OCI-LY7 (cell line): Measurements from ENCODE around the gene C5orf15. TPM values are rescaled to one million over a fixed set of nuclear protein-coding genes. Genes with fewer than 3 reads are reported as not detected.

Experiments used
- BruUV-seq: library from RNA; stranded (reverse); fragments of 400-500 nt; replicated peaks from 2 replicates; lab custom pipeline; 2021; lab: Mats Ljungman, UMichigan
- CTCF ChIA-PET: fragments of 300-600 bp; sonication (Branson Sonifier 250); formaldehyde crosslinking; loops from one replicate; lab custom pipeline; 2022; ENCODE audit warnings: antibody characterized with exemption; ENCODE audit not compliant: unreplicated experiment; lab: Charles Lee
- POLR2A ChIA-PET: fragments of 300-600 bp; sonication (Branson Sonifier 250); formaldehyde crosslinking; loops from one replicate; lab custom pipeline; 2022; ENCODE audit warnings: antibody characterized with exemption; lab: Charles Lee
- DNase-seq: peaks from one replicate; pipeline ENCODE4 v3.0.0-alpha.2; 2015; ENCODE audit warnings: low spot score
- H2AFZ ChIP-seq: fragments of 200-600 bp; sonication (generic), shearing (Covaris generic); 2 replicates; pipeline ENCODE4 v1.6.1; 2014; ENCODE audit warnings: mild to moderate bottlenecking, antibody characterized with exemption, low read length, moderate library complexity
- H3K27ac ChIP-seq: fragments of 200-600 bp; sonication (generic); 2 replicates; pipeline ENCODE4 v1.5.1; 2014; ENCODE audit warnings: mixed run types, low read depth, mild to moderate bottlenecking, moderate library complexity, low read length, inconsistent platforms; ENCODE audit not compliant: poor library complexity, severe bottlenecking
- H3K36me3 ChIP-seq: fragments of 200-600 bp; sonication (generic); 2 replicates; pipeline ENCODE4 v1.6.1; 2014; ENCODE audit warnings: mild to moderate bottlenecking, antibody characterized with exemption, low read length, moderate library complexity, mixed read lengths; ENCODE audit not compliant: insufficient read depth
- H3K4me1 ChIP-seq: fragments of 200-600 bp; sonication (generic); 2 replicates; pipeline ENCODE4 v1.5.1; 2014; ENCODE audit warnings: mild to moderate bottlenecking, low read length; ENCODE audit not compliant: insufficient read depth, poor library complexity, severe bottlenecking
- H3K4me2 ChIP-seq: fragments of 200-600 bp; sonication (generic); 2 replicates; pipeline ENCODE4 v1.6.1; 2014; ENCODE audit warnings: mild to moderate bottlenecking, low read length
- H3K4me3 ChIP-seq: fragments of 200-600 bp; sonication (generic); 2 replicates; pipeline ENCODE4 v1.5.1; 2014; ENCODE audit warnings: mild to moderate bottlenecking, low read depth, low read length; ENCODE audit not compliant: poor library complexity, severe bottlenecking
- H3K79me2 ChIP-seq: fragments of 200-600 bp; sonication (generic); 2 replicates; pipeline ENCODE4 v1.6.1; 2016; ENCODE audit warnings: low read depth, mild to moderate bottlenecking, low read length, moderate library complexity, mixed read lengths; ENCODE audit not compliant: insufficient read depth
- H3K9me2 ChIP-seq: fragments of 200-600 bp; sonication (generic); 2 replicates; pipeline ENCODE4 v1.6.1; 2016; ENCODE audit warnings: mild to moderate bottlenecking, low read length, mixed read lengths; ENCODE audit not compliant: insufficient read depth
- H3K9me3 ChIP-seq: fragments of 200-600 bp; sonication (generic); 2 replicates; pipeline ENCODE4 v1.6.1; 2014; ENCODE audit warnings: mild to moderate bottlenecking, mixed run types, low read length, mixed read lengths
- H4K20me1 ChIP-seq: fragments of 200-600 bp; sonication (generic); 2 replicates; pipeline ENCODE4 v1.6.1; 2014; ENCODE audit warnings: mild to moderate bottlenecking, antibody characterized with exemption, low read length, moderate library complexity, mixed read lengths; ENCODE audit not compliant: insufficient read depth
- CTCF ChIP-seq: fragments of 200-600 bp; sonication (generic); conservative IDR thresholded peaks from 2 replicates; pipeline ENCODE4 v1.5.1; 2014; ENCODE audit warnings: mild to moderate bottlenecking, antibody characterized with exemption, low read length, moderate library complexity, mixed read lengths
- EZH2phosphoT487 ChIP-seq: fragments of 200-600 bp; sonication (generic); IDR thresholded peaks from 2 replicates; pipeline ENCODE4 v1.6.1; 2018; ENCODE audit warnings: low read depth, borderline replicate concordance, mild to moderate bottlenecking, mixed run types, antibody characterized with exemption, low read length, moderate library complexity, mixed read lengths
- intact Hi-C: fragments of 100-400 bp; cut with micrococcal nuclease; formaldehyde crosslinking; loops from one replicate; pipeline ENCODE4 v1.10.0; 2022; ENCODE audit not compliant: unreplicated experiment
- total RNA-seq, 2 experiments: library from RNA; depleted of rRNA in 1 of 2; stranded (reverse); fragments of >200 nt in 1 of 2; shearing (Covaris generic) in 1 of 2; gene quantifications; 2 replicates each; pipeline ENCODE4 v1.2.3, GENCODE V29; 2014 to 2022

Gene C5orf15
- total RNA-seq, 2 experiments from 2014 or later = 32.2 to 46.4 TPM

DNA sequence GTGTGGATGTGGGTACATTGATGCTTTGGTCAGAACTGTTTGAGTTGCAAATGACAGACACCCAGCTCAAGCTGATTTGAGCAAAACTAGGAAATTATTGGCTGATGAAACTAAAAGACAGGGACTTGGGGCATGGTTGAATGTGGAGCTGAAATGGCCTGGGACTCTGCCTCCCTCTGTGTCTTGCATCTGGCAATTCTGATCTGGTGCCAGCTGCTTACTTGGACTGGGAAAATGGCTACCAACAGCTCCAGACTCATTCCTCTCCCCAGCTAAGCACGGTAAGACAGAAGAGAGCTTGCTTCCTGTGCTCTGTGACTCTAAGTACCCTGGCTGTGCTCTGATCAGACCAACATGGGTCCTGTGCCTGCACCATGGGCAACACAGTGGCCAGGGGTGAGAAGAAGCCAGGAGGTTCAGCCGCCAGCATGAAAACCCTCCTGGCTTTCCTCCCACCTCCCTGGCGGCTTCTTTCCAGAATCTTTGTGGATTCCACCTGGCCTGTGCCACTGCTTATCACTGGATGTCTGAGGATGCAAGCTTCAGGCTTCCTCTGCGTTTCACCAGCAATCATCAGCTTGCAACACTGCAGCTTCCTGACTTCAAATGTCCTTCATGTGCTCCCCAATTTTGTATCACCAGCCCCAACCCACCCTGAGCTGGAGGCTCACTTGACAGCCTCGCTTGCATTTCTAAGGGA is 44.1 kb downstream of the C5orf15 start:
- ChIA-PET CTCF (interaction anchor here (0.7 to 1.5 kb wide), 4 partner anchors 8 to 814 kb away, joined by 3 to 9 read pairs (median 4); partner anchors contain the start of gene CAMLG), POLR2A (interaction anchor here (0.5 to 2.2 kb wide), 7 partner anchors 8 to 1457 kb away, joined by 3 to 30 read pairs (median 4); no protein-coding TSS in a partner anchor)
- Histone ChIP-seq H3K4me1 (peaks cover 97% of the 10 kb centered on the region), H3K4me3 (peak overlapping the region; percentile 5), H3K27ac (peak overlapping the region; percentile 43), H3K79me2 (no peaks in the 10 kb centered on the region), H3K36me3 (no peaks in the 10 kb centered on the region), H2AFZ (peak overlapping the region; percentile 87), H3K9me3 (no peaks in the 10 kb centered on the region), H3K9me2 (no peaks in the 10 kb centered on the region), H4K20me1 (no peaks in the 10 kb centered on the region), H3K4me2 (peak overlapping the region; percentile 54)
- intact Hi-C loops = no loop called here
- BruUV-seq = no TSS peak
- DNase-seq = peak; percentile 54
- no peak for TF ChIP-seq CTCF
- no peak for TF ChIP-seq EZH2phosphoT487

DNA sequence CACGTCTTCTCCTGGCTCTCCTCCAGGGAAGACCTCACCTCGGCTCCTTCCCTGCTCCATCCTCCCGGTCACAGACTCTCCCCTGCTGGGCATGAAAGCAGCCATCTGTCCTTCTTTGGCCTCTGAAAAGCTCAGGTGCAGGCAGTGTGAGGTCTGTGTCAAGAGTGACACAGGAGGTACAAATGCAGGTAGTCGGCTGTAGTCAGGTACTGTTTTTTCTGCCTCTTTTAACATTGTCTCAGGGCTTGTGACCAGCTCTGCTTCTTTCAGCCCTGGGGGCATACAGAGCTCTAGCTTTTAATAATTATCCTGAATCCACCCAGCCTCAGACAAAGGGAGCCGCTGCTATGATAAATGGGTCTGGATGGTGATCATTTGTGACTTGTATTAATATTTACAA is 46.4 kb downstream of the C5orf15 start:
- intact Hi-C loops = no loop called here
- Histone ChIP-seq H3K9me3 (no peaks in the 10 kb centered on the region), H3K27ac (no peak overlapping the region), H4K20me1 (no peaks in the 10 kb centered on the region), H3K36me3 (no peaks in the 10 kb centered on the region), H3K4me3 (no peak overlapping the region), H3K4me2 (peak overlapping the region; percentile 49), H3K4me1 (peaks cover 75% of the 10 kb centered on the region), H2AFZ (peak overlapping the region; percentile 81), H3K9me2 (no peaks in the 10 kb centered on the region), H3K79me2 (no peaks in the 10 kb centered on the region)
- BruUV-seq = no TSS peak
- TF ChIP-seq CTCF = no peak
- TF ChIP-seq EZH2phosphoT487 = no peak
- CTCF ChIA-PET = no interaction called here
- DNase-seq = no peak
- POLR2A ChIA-PET = interaction anchor here (0.7 to 2.6 kb wide), 6 partner anchors 8 to 48 kb away, joined by 3 to 21 read pairs (median 4); no protein-coding TSS in a partner anchor

DNA sequence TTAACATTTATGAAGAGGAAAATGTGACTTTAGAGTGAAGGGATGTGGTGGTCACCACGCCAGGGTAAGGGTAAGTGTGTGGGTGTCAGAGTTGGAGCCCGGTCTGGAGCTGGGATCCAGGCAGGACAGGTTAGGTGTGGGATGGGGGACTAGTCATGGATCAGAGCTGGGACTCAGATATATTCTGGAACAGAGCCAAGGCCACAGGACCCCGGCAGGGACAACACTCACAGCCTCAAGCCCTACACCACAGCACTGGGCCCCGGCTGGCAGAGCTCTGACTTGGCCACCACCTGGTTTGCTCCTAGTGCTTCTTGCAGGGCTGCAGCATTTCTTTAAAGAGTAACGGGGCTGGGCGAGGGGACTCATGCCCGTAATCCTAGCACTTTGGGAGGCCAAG is 47.4 kb downstream of the C5orf15 start:
- Histone ChIP-seq H3K9me3 (no peaks in the 10 kb centered on the region), H3K4me1 (peaks cover 68% of the 10 kb centered on the region), H3K9me2 (no peaks in the 10 kb centered on the region), H3K36me3 (no peaks in the 10 kb centered on the region), H3K27ac (no peak overlapping the region), H3K4me2 (0 out of 2 replicates have a peak overlapping the region, but pooled peaks have one; percentile 12), H3K4me3 (no peak overlapping the region), H2AFZ (no peak overlapping the region; the same call in 1 of the 2 replicates), H4K20me1 (no peaks in the 10 kb centered on the region), H3K79me2 (no peaks in the 10 kb centered on the region)
- CTCF ChIA-PET = no interaction called here
- intact Hi-C loops = no loop called here
- POLR2A ChIA-PET = interaction anchor here (0.6 to 2.6 kb wide), 3 partner anchors 11 to 20 kb away, joined by 3 to 21 read pairs (median 4); no protein-coding TSS in a partner anchor
- BruUV-seq = no TSS peak
- DNase-seq = no peak
- no peak for TF ChIP-seq CTCF
- no peak for TF ChIP-seq EZH2phosphoT487
